Measurements from ENCODE around the gene DNAH5. TPM values are rescaled to one million over a fixed set of nuclear protein-coding genes. Genes with fewer than 3 reads are reported as not detected.

The DNAH5 gene
- total and polyA plus RNA-seq, 2 experiments from 2014 or later, result 0.56 to 0.97 TPM

DNA sequence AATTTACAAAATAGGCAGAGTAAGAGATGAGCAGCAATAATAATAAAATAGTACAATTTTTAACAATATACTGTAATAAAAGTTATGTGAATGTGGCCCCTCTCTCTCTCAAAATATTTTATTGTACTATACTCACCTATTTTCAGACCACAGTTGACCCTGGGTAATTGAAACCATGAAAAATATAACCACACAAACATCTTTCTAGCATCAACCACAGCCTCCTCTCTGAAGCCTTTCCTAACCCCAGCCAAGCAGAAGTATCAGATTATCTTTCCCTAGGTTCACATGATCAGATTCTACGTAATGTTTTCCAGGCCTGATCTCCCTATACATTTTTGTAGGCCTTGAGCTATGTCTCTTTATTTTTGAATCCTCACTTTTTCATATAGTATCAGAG lies 35.2 kb downstream of the DNAH5 start (continued):
- TF ChIP-seq, protein P1, sequence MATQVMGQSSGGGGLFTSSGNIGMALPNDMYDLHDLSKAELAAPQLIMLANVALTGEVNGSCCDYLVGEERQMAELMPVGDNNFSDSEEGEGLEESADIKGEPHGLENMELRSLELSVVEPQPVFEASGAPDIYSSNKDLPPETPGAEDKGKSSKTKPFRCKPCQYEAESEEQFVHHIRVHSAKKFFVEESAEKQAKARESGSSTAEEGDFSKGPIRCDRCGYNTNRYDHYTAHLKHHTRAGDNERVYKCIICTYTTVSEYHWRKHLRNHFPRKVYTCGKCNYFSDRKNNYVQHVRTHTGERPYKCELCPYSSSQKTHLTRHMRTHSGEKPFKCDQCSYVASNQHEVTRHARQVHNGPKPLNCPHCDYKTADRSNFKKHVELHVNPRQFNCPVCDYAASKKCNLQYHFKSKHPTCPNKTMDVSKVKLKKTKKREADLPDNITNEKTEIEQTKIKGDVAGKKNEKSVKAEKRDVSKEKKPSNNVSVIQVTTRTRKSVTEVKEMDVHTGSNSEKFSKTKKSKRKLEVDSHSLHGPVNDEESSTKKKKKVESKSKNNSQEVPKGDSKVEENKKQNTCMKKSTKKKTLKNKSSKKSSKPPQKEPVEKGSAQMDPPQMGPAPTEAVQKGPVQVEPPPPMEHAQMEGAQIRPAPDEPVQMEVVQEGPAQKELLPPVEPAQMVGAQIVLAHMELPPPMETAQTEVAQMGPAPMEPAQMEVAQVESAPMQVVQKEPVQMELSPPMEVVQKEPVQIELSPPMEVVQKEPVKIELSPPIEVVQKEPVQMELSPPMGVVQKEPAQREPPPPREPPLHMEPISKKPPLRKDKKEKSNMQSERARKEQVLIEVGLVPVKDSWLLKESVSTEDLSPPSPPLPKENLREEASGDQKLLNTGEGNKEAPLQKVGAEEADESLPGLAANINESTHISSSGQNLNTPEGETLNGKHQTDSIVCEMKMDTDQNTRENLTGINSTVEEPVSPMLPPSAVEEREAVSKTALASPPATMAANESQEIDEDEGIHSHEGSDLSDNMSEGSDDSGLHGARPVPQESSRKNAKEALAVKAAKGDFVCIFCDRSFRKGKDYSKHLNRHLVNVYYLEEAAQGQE (IDR thresholded peaks at IDR 0.05; ENCODE audit: unreplicated experiment), result no peak
- TF ChIP-seq, protein P2, sequence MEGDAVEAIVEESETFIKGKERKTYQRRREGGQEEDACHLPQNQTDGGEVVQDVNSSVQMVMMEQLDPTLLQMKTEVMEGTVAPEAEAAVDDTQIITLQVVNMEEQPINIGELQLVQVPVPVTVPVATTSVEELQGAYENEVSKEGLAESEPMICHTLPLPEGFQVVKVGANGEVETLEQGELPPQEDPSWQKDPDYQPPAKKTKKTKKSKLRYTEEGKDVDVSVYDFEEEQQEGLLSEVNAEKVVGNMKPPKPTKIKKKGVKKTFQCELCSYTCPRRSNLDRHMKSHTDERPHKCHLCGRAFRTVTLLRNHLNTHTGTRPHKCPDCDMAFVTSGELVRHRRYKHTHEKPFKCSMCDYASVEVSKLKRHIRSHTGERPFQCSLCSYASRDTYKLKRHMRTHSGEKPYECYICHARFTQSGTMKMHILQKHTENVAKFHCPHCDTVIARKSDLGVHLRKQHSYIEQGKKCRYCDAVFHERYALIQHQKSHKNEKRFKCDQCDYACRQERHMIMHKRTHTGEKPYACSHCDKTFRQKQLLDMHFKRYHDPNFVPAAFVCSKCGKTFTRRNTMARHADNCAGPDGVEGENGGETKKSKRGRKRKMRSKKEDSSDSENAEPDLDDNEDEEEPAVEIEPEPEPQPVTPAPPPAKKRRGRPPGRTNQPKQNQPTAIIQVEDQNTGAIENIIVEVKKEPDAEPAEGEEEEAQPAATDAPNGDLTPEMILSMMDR (conservative IDR thresholded peaks at IDR 0.05; ENCODE audit: low read depth in 2 of 2), result no peak
- TF ChIP-seq POLR2AphosphoS5 (IDR thresholded peaks at IDR 0.05; ENCODE audit: low read depth) (no peak), EZH2phosphoT487 (IDR thresholded peaks at IDR 0.05; ENCODE audit: unreplicated experiment) (no peak), ZNF331 (CRISPR knock-in tag; IDR thresholded peaks at IDR 0.05; ENCODE audit: low read depth) (no peak)

DNA sequence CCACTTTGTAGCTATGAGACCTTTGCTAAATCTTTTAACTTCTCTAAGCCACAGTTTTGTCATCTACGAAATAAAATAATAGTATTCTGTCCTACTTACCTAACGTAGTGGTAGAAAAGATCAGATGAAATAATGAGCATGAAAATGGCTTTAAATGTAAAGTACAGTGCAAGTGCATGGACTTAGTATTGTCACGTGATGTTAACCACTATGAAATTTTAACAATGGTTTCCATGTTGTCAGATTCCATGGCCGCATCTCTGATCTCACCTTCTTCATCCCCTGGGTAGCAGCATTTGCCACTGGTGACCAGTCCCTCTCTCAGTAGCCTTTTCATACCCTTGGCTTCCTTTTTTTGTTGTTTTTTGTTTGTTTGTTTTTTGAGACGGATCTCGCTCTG lies 45.9 kb downstream of the DNAH5 start:
- DNase-seq (ENCODE audit: low spot score), result no peak
- H3K27me3 ChIP-seq (ENCODE audit: insufficient read depth), result no peaks in the 10 kb centered on the region
- Mint-ChIP-seq H3K27me3 (ENCODE audit: insufficient read depth, low read depth, poor library complexity) (peaks cover 2% of the 10 kb centered on the region), H3K27ac (no peak overlapping the region), H3K4me1 (0 out of 3 replicates have a peak, but pooled peaks cover 1% of the 10 kb centered on the region), H3K9me3 (no peaks in the 10 kb centered on the region), H3K36me3 (ENCODE audit: low read depth) (no peaks in the 10 kb centered on the region), H3K4me3 (no peak overlapping the region)
- H3K9me2 ChIP-seq (ENCODE audit: insufficient read depth), result peaks cover 11% of the 10 kb centered on the region; the same call in 1 of the 2 replicates
- H3K79me2 ChIP-seq (replicated peaks; ENCODE audit: insufficient read depth), result no peaks in the 10 kb centered on the region
- no peak overlapping the region for H3K27ac ChIP-seq (ENCODE audit: low read depth)
- no peaks in the 10 kb centered on the region for H3K36me3 ChIP-seq (ENCODE audit: insufficient read depth)
- no peaks in the 10 kb centered on the region for H3F3A ChIP-seq (replicated peaks; ENCODE audit: low read depth)
- H3K4me3 ChIP-seq, result no peak overlapping the region
- H4K20me1 ChIP-seq (replicated peaks; ENCODE audit: insufficient read depth), result no peaks in the 10 kb centered on the region
- H3K4me2 ChIP-seq, result no peak overlapping the region
- no peak overlapping the region for H2AFZ ChIP-seq
- no peak for ATAC-seq
- no peaks in the 10 kb centered on the region for H3K4me1 ChIP-seq (ENCODE audit: insufficient read depth)
- TF ChIP-seq EZH2 (IDR thresholded peaks at IDR 0.05; ENCODE audit: low read depth, unreplicated experiment) (no peak), NANOG (IDR thresholded peaks at IDR 0.05; ENCODE audit: borderline replicate concordance) (no peak), CREB1 (CRISPR knock-in tag; IDR thresholded peaks at IDR 0.05; ENCODE audit: low read depth) (no peak), ZNF114 (CRISPR knock-in tag; IDR thresholded peaks at IDR 0.05) (no peak)
- TF ChIP-seq, protein P2 (conservative IDR thresholded peaks at IDR 0.05; ENCODE audit: low read depth in 2 of 2), result no peak
- TF ChIP-seq, protein P3, sequence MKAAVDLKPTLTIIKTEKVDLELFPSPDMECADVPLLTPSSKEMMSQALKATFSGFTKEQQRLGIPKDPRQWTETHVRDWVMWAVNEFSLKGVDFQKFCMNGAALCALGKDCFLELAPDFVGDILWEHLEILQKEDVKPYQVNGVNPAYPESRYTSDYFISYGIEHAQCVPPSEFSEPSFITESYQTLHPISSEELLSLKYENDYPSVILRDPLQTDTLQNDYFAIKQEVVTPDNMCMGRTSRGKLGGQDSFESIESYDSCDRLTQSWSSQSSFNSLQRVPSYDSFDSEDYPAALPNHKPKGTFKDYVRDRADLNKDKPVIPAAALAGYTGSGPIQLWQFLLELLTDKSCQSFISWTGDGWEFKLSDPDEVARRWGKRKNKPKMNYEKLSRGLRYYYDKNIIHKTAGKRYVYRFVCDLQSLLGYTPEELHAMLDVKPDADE (IDR thresholded peaks at IDR 0.05), result no peak
- TF ChIP-seq, protein P1 (IDR thresholded peaks at IDR 0.05; ENCODE audit: unreplicated experiment), result no peak

Measured in GM23338 (cell line).